Muscle of back (tissue), 11 donors: ENCODE results near the gene RRP12. TPM values are rescaled to one million over a fixed set of nuclear protein-coding genes. Genes with fewer than 3 reads are reported as not detected.
"Not testable (repeated sequence)": the region's sequence is repeated elsewhere in the genome, so short reads cannot be mapped to it uniquely, and the experiment has no call there.

Experiments used
- DNase-seq, 3 donors: peaks; one replicate each; pipeline versions ENCODE4 v3.0.0 to v3.0.0-alpha.2; 2013
- polyA plus RNA-seq, 10 donors: library from polyadenylated mRNA; unstranded; fragments of 120-200 nt; gene quantifications; one replicate each; pipeline ENCODE4 v1.2.1, GENCODE V29; 2013; ENCODE audit not compliant: insufficient read length in 10 of 10

Gene RRP12
- polyA plus RNA-seq, 10 donors: 18.5 to 27.3 (median 21.3) TPM

DNA sequence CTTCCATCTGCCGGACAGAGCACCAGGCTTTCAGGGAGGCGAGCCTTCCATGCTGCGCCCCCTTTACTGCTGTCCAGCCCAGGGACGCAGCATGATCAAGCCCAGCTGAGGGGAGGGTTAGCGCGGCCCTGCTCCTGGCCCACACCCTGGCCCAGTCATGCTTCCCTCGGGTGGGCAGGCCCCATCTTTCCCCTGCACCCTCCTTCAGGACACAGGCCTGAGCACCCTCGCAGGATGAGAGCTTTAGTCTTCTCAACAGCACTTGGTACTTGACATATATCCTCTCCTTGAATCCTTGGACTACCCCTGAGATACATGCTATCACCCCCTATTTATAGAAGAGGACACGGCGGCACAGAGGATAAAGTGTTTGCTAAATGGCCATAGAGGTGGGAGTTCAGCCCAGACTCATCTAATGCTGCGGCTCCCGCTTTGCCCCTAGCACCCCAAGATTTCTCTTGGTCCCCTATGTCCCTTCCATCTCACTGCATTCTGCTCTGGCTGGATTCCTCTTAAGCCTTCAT lies 34.0 kb downstream of the RRP12 start:
- DNase-seq: no peak

GRCh38 chr10:97366572-97366971 lies 34.6 kb downstream of the RRP12 start:
- DNase-seq: no peak

- no peak for DNase-seq
Observed at GRCh38 chr10:97365761-97366351, 35.3 kb downstream of the RRP12 start.

GRCh38 chr10:97363071-97363470 lies 38.1 kb downstream of the RRP12 start:
- no peak for DNase-seq

DNA sequence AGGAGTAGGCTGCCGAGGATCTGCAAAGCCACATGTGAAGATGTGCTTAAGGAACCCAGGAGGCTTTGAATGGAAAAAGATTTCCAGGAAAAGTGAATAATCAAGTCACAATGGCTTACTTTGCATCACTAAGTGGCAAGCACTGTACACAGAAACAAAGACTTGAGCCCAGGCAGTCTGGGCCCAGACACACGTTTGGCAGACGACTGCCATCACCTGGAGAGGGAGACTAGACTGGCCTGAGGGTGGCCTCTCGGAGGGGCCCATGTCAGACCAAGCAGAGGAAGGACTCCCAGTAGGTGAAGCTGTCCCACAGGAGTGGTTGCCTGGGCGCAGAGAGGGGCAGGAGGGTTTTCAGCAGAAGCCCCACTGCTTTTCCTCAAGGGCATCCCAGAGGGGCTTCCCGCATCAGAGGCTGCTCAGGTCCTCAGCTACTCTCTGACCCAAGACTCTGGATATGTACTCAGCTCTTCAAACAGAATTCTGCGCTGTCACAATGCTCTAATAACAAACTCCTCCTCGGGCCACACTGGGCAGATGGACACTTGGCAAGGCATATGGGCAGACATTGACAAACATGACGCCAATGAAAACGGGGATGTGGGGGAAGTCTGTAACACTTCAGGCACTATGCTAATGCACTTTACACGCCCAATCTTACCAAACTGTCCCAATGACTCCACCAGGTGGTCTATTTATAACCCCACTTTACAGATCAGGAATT lies 38.7 kb downstream of the RRP12 start:
- no peak for DNase-seq

DNA sequence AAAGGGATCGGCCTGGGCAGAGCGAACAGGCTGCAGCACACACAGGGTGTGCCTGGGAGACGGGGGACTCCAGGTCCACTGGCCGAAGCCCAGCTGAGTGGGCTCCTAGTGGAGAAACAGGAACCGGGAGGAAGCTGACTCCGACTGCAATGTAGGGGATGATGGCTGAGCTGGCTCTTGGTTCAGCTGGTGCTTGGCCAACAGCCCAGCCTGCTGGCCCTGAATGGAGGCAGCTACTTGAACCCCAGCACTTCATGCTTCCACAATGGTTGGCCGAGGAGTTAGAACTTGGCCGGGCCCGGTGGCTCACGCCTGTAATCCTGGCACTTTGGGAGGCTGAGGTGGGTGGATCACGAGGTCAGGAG lies 39.6 kb downstream of the RRP12 start:
- DNase-seq: no peak

DNA sequence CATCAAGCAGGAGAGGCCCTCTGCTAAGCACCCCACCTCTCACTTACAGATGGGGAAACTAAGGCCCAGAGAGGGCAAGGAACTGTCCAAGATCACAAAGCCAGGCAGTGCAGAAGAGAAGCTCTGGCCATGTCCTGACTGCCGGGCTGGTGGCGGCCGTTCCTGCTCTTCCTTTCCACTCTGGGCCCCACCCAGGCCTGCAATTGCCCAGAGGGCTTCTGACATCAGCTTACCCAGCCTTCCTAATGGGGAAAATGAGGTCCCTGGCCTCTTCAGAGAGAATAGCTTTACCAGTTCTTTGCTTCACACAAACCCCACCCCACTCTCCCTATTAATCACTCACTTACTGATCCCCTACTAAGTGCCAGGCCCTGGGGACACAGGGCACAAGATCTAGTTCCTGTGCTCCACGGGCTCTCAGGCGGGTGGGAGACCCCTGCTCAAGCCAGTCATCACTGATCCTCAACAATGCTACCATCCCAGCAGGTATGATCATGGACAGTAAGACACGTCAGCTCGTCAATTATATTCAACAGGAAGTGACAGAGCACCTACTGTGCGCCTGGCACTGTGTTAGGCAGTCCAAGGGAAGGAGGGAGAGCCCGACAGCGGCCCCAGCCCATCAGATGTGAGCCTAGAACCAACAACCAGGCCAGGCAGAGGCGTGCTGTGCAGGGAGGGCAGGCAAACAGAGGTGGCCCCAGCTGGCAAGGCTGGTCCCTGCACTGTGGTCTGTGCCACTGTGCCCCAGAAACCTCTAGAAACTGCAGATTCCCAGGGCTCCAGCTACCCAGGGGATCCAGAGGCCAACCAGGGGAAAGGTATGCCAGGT lies 40.2 kb downstream of the RRP12 start:
- DNase-seq: no peak

GRCh38 chr10:97358781-97359180 lies 42.4 kb downstream of the RRP12 start:
- no peak for DNase-seq

DNA sequence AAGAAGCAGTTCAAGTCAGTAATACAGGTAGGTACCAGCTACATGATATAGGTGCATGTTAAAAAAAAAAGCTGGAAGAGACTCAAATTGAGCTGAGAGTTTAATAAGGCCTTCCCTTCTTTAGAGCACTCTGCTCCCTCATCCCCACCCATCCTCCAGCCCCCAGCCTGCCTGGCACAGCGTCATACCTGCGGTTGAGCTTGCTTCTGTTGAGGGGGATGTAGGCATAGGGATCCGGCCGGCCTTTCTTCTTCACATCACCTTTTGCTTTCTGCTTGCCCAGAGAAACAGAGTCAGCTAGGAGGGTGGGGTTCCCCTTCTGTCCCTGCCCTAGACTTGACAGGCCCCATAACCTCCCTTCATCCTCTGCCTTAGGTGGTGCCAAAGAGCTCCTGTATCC lies 42.8 kb downstream of the RRP12 start:
- DNase-seq: no peak

- no peak for DNase-seq
Observed at GRCh38 chr10:97356918-97357317, 44.2 kb downstream of the RRP12 start.

- DNase-seq: no peak
Observed at GRCh38 chr10:97356318-97356914, 44.7 kb downstream of the RRP12 start.

- DNase-seq: no peak
Observed at GRCh38 chr10:97355571-97355975, 45.6 kb downstream of the RRP12 start.

DNA sequence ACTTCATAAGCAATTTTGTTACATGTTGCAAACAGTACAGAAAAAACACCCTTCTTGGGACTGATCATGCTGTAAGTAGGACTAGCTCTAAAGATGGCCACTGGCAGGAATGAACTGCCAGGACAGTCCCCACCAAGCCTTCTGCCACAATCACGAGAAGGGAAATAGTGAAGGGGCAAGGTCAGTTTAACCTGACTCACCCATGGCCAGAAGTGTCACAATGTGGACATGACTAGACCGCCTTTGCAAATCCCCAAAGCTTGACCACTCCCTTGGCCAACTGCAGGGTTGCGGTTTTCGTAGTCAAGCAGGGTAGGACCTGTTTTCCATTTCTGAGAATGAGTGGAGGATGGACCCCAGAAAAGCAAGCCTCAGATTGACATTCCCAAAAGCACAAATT lies 47.2 kb downstream of the RRP12 start:
- no peak for DNase-seq

- DNase-seq: no peak
Observed at GRCh38 chr10:97349752-97350513, 51.2 kb downstream of the RRP12 start.

DNA sequence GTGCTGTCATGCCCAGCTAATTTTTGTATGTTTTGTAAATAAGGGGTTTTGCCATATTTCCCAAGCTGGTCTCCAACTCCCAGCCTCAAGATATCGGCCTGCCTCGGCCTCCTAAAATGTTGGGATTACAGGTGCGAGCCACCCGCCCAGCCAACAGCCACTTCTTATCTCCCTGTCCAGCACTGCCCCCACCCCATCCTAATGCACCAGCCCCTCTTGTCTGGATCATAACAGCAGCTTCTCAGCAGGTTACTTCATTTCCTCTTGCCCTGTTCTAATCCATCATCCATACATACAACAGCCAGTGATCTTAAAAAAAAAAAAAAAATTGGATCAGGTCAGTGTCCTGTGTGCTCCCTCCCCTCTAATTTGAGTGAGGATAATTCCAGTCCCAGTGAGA lies 53.8 kb downstream of the RRP12 start:
- no peak for DNase-seq

- DNase-seq: not testable (repeated sequence)
Observed at GRCh38 chr10:97343664-97344063, 57.5 kb downstream of the RRP12 start.

DNA sequence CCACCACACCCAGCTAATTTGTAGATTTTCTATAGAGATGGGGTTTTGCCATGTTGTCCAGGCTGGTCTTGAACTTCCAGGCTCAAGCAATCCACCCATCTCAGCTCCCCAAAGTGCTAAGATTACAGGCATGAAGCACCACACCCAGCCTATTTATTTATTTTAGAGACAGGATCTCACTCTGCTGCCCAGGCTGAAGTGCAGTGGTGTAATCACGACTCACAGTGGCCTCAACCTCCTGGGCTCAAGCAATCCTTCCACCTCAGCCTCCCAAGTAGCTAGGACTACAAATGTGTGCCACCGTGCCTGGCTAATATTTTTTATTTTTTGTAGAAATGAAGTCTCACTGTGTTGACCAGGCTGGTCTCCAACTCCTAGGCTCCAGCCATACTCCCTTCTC lies 59.7 kb downstream of the RRP12 start:
- DNase-seq: no peak

DNA sequence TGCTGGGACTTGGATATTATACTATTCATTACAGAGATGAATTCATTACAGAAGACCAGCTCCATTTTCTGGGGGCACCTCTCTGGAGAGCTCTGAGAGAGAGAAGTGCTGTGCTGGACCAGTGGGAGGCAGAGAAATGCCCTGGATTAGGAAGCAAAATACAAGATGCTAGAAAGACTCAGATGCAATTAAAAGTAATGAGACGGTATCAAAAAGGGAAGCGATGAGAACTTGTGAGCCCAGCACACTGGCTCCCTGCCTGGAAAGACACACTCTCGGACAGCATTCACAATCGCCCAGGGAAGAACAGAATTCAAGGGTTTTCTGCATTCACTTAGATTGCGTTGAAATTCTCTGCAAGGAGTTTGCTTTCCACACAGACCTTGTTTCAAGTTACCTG lies 63.1 kb downstream of the RRP12 start:
- DNase-seq: peak in 1 of 3 donors; percentile 39

GRCh38 chr10:97336942-97337831 lies 64.0 kb downstream of the RRP12 start:
- DNase-seq: peak in 1 of 3 donors; percentile 30

GRCh38 chr10:97336446-97336845 lies 64.7 kb downstream of the RRP12 start:
- no peak for DNase-seq
